Activated B cell treated with CpG ODN at 0.5 μM for 24 hours (primary cell): Measurements from ENCODE around the gene GMNN. TPM values are rescaled to one million over a fixed set of nuclear protein-coding genes. Genes with fewer than 3 reads are reported as not detected.
"Not testable (repeated sequence)": the region's sequence is repeated elsewhere in the genome, so short reads cannot be mapped to it uniquely, and the experiment has no call there.

Experiments
- ATAC-seq: fragments of 200-7000 bp; cut with Tn5 transposase; one replicate; pipeline ENCODE4 v1.10.0; 2021; ENCODE audit warnings: low read depth, mild to moderate bottlenecking, moderate library complexity
- CTCF ChIA-PET: fragments of 350-600 bp; sonication (Branson Sonifier 250); formaldehyde crosslinking; loops from one replicate; lab custom pipeline; 2021; ENCODE audit warnings: antibody characterized with exemption; lab: Charles Lee
- POLR2A ChIA-PET: fragments of 350-600 bp; sonication (Branson Sonifier 250); formaldehyde crosslinking; loops from one replicate; lab custom pipeline; 2021; ENCODE audit warnings: antibody characterized with exemption; lab: Charles Lee
- DNase-seq: peaks from one replicate; pipeline ENCODE4 v3.0.0; 2022
- H3K27ac Mint-ChIP-seq: one replicate; pipeline ENCODE4 v1.8.0; 2020; ENCODE audit warnings: mixed read lengths
- H3K27me3 Mint-ChIP-seq: one replicate; pipeline ENCODE4 v1.8.0; 2021; ENCODE audit warnings: mixed read lengths
- H3K36me3 Mint-ChIP-seq: one replicate; pipeline ENCODE4 v1.8.0; 2021; ENCODE audit warnings: low read depth, mixed read lengths
- H3K4me1 Mint-ChIP-seq: one replicate; pipeline ENCODE4 v1.8.0; 2021; ENCODE audit warnings: mixed read lengths
- H3K4me3 Mint-ChIP-seq: one replicate; pipeline ENCODE4 v1.8.0; 2020; ENCODE audit warnings: mild to moderate bottlenecking, mixed read lengths
- H3K9me3 Mint-ChIP-seq: one replicate; pipeline ENCODE4 v1.8.0; 2020; ENCODE audit warnings: mixed read lengths
- intact Hi-C: fragments of 100-400 bp; cut with micrococcal nuclease; formaldehyde crosslinking; loops from one replicate; pipeline ENCODE4 v1.15.1; 2024
- total RNA-seq: library from RNA; stranded (reverse); gene quantifications from 2 replicates; pipeline ENCODE4 v1.2.3, GENCODE V29; 2022
- TF ChIP-seq, protein P1 (sequence below): fragments of 200-600 bp; IDR thresholded peaks from one replicate; pipeline ENCODE4 v1.8.0; 2022; ENCODE audit warnings: antibody characterized with exemption, mild to moderate bottlenecking

GMNN gene
- total RNA-seq, 1 donor from 2014 or later = 14.5 TPM

GRCh38 chr6:24761851-24762250, 12.9 kb upstream of the GMNN start:
- POLR2A ChIA-PET = interaction anchor here (0.8 kb wide), 1 partner anchor 40 kb away, joined by 4 read pairs; no protein-coding TSS in a partner anchor
- Mint-ChIP-seq H3K27ac (no peak overlapping the region), H3K4me3 (no peak overlapping the region), H3K4me1 (no peaks in the 10 kb centered on the region), H3K9me3 (peaks cover 2% of the 10 kb centered on the region), H3K36me3 (no peaks in the 10 kb centered on the region), H3K27me3 (no peaks in the 10 kb centered on the region)
- TF ChIP-seq, protein P1, sequence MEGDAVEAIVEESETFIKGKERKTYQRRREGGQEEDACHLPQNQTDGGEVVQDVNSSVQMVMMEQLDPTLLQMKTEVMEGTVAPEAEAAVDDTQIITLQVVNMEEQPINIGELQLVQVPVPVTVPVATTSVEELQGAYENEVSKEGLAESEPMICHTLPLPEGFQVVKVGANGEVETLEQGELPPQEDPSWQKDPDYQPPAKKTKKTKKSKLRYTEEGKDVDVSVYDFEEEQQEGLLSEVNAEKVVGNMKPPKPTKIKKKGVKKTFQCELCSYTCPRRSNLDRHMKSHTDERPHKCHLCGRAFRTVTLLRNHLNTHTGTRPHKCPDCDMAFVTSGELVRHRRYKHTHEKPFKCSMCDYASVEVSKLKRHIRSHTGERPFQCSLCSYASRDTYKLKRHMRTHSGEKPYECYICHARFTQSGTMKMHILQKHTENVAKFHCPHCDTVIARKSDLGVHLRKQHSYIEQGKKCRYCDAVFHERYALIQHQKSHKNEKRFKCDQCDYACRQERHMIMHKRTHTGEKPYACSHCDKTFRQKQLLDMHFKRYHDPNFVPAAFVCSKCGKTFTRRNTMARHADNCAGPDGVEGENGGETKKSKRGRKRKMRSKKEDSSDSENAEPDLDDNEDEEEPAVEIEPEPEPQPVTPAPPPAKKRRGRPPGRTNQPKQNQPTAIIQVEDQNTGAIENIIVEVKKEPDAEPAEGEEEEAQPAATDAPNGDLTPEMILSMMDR = no peak
- CTCF ChIA-PET = no interaction called here
- intact Hi-C loops = no loop called here
- DNase-seq (no peak), ATAC-seq (no peak)

DNA sequence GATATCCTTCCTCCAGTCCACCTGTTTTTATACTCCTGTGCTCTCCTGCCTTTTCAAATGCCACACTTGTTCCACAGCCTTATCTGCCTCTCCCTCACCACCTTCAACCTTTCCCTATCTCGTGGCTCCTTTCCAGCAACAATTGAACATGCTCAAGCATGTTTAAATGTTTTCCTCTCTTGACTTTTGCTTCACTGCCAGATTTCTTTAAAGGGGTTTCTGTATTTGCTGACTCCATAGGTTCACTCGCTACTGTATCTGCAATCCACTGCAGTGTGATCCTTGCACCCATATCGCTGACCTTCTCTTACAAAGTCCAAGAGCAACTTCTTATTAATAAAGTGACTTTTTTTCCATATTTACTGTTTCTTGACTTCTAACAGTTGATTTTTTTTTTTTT, 11.2 kb upstream of the GMNN start:
- Mint-ChIP-seq H3K27ac (no peak overlapping the region), H3K9me3 (peaks cover 2% of the 10 kb centered on the region), H3K4me3 (no peak overlapping the region), H3K4me1 (no peaks in the 10 kb centered on the region), H3K36me3 (no peaks in the 10 kb centered on the region), H3K27me3 (no peaks in the 10 kb centered on the region)
- ChIA-PET CTCF (interaction anchor here (5.7 kb wide), 1 partner anchor 181 kb away, joined by 61 read pairs; no protein-coding TSS in a partner anchor), POLR2A (no interaction called here)
- TF ChIP-seq, protein P1 = no peak
- DNase-seq = no peak
- ATAC-seq = no peak
- intact Hi-C loops = no loop called here

DNA sequence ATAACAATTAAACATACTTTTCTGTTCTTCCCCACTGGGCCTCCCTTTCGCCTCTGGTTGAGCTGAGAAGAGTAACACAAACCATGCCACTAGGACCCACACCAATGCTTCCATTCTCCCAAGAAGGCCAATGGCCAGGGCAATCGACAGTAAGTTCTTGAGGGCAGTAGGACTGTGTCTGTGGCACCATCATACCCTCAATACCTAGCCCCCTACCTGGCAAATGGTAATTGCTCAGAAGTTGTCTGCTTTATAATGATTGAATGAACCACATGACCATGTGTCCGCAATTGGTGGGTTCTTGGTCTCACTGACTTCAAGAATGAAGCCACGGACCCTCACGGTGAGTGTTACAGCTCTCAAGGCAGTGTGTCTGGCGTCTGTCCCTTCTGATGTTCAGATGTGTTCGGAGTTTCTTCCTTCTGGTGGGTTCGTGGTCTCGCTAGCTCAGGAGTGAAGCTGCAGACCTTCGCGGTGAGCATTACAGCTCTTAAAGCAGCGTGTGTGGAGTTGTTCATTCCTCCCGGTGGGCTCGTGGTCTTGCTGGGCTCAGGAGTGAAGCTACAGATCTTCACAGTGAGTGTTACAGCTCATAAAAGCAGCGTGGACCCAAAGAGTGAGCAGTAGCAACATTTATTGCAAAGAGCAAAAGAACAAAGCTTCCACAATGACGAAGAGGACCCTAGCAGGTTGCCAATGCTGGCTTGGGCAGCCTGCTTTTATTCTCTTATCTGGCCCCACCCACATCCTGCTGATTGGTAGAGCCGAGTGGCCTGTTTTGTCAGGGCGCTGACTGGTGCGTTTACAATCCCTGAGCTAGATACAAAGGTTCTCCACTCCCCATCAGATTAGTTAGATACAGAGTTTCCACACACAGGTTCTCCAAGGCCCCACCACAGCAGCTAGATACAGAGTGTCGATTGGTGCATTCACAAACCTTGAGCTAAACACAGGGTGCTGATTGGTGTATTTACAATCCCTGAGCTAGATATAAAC, 9.6 kb upstream of the GMNN start:
- H3K27me3 Mint-ChIP-seq, H3K4me3 Mint-ChIP-seq, H3K36me3 Mint-ChIP-seq, H3K9me3 Mint-ChIP-seq, H3K4me1 Mint-ChIP-seq, ATAC-seq, H3K27ac Mint-ChIP-seq, DNase-seq, intact Hi-C loops: not testable (repeated sequence)
- ChIA-PET CTCF (interaction anchor here (0.7 to 5.7 kb wide), 2 partner anchors 183 to 244 kb away, joined by 3 to 61 read pairs; no protein-coding TSS in a partner anchor), POLR2A (interaction anchor here (1.1 to 1.8 kb wide), 2 partner anchors 44 to 47 kb away, joined by 3 to 4 read pairs; partner anchors contain the start of gene C6orf62)

DNA sequence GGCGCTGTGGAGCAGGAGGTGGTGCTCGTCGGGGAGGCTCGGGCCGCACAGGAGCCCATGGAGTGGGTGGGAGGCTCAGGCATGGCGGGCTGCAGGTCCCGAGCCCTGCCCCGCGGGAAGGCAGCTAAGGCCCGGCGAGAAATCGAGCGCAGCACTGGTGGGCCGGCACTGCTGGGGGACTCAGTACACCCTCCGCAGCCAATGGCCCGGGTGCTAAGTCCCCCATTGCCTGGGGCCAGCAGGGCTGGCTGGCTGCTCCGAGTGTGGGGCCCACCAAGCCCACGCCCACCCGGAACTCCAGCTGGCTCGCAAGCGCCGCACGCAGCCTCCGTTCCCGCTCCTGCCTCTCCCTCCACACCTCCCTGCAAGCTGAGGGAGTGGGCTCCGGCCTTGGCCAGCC, 8.8 kb upstream of the GMNN start:
- POLR2A ChIA-PET = interaction anchor here (1.8 to 2.2 kb wide), 2 partner anchors 44 to 47 kb away, joined by 4 to 10 read pairs; partner anchors contain the start of gene C6orf62
- intact Hi-C loops = loop anchor here (1.0 to 2.0 kb wide), 6 partner anchors 45 to 335 kb away; partner anchors contain the start of genes ACOT13 and TDP2
- DNase-seq, H3K4me3 Mint-ChIP-seq, H3K4me1 Mint-ChIP-seq, H3K9me3 Mint-ChIP-seq, ATAC-seq, H3K27ac Mint-ChIP-seq, H3K27me3 Mint-ChIP-seq, H3K36me3 Mint-ChIP-seq: not testable (repeated sequence)
- CTCF ChIA-PET = interaction anchor here (1.0 to 5.7 kb wide), 3 partner anchors 47 to 270 kb away, joined by 3 to 61 read pairs (median 11); partner anchors contain the start of gene C6orf62

DNA sequence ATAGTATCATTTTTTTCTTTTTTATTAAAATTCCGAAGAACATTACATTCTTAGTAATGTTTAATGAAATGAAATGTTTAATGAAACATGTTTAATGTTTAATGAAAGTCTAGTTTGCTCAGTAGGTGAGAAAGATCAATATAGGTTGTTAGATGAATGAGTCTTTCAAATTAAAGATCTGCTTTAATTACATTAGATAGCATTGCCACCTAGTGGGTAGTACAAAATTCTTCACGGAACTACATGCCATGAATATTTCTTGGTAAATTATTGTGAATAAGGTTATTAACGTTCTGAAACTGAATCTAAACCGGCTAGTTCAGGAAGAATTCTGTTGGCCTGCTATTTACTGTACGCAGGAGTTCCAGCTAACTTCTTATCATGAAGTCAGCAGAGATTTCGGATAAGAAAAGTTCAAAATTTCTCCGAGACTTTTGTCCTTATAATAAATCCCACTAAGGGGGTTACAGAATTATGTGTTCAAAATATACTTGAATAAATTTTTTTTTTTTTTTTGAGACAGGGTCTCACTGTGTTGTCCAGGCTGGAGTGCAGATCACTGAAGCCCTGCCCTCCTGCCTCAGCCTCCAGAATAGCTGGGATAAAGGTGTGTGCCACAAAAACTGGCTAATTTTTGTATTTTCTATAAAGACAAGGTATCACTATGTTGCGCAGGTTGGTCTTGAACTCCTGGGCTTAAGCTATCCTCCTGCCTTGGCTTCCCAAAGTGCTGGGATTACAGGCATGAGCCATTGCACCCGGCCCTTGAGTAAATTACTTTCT, 7.9 kb upstream of the GMNN start:
- no peak for DNase-seq
- POLR2A ChIA-PET = interaction anchor here (0.7 to 2.2 kb wide), 2 partner anchors 48 to 192 kb away, joined by 4 to 10 read pairs; partner anchors contain the start of gene C6orf62
- CTCF ChIA-PET = interaction anchor here (1.0 to 5.7 kb wide), 5 partner anchors 48 to 304 kb away, joined by 3 to 61 read pairs (median 3); partner anchors contain the start of gene C6orf62
- TF ChIP-seq, protein P1 = no peak
- peak; percentile 78 for ATAC-seq
- Mint-ChIP-seq H3K36me3 (no peaks in the 10 kb centered on the region), H3K27me3 (no peaks in the 10 kb centered on the region), H3K9me3 (peaks cover 1% of the 10 kb centered on the region), H3K4me1 (no peaks in the 10 kb centered on the region), H3K4me3 (no peak overlapping the region), H3K27ac (no peak overlapping the region)
- intact Hi-C loops = loop anchor here (1.0 to 2.0 kb wide), 6 partner anchors 46 to 336 kb away; partner anchors contain the start of genes ACOT13 and TDP2
